AG08395 (cell line): ENCODE measurements around the gene IMMP2L.
"Not testable (repeated sequence)": the region's sequence is repeated elsewhere in the genome, so short reads cannot be mapped to it uniquely, and the experiment has no call there.

Experiments used
- DNase-seq: peaks from one replicate; pipeline ENCODE4 v3.0.0; 2012; ENCODE audit warnings: mixed read lengths, low spot score

The IMMP2L gene

GRCh38 chr7:111262293-111263116 is 299.8 kb downstream of the IMMP2L start:
- no peak for DNase-seq

- no peak for DNase-seq
Observed at GRCh38 chr7:111261496-111261895, 300.8 kb downstream of the IMMP2L start.

GRCh38 chr7:111259991-111260390 is 302.3 kb downstream of the IMMP2L start:
- DNase-seq: no peak

- DNase-seq: no peak
Observed at GRCh38 chr7:111256391-111256790, 305.9 kb downstream of the IMMP2L start.

- peak; percentile 7 for DNase-seq
Observed at GRCh38 chr7:111255576-111255975, 306.7 kb downstream of the IMMP2L start.

GRCh38 chr7:111251365-111251764 is 310.9 kb downstream of the IMMP2L start:
- DNase-seq: not testable (repeated sequence)

GRCh38 chr7:111249807-111250206 is 312.5 kb downstream of the IMMP2L start:
- not testable (repeated sequence) for DNase-seq

- DNase-seq: no peak
Observed at GRCh38 chr7:111242141-111242755, 320.0 kb downstream of the IMMP2L start.

GRCh38 chr7:111240371-111240770 is 321.9 kb downstream of the IMMP2L start:
- DNase-seq: no peak

- DNase-seq: no peak
Observed at GRCh38 chr7:111239437-111239836, 322.9 kb downstream of the IMMP2L start.

- DNase-seq: no peak
Observed at GRCh38 chr7:111238886-111239285, 323.4 kb downstream of the IMMP2L start.

GRCh38 chr7:111235709-111236108 is 326.6 kb downstream of the IMMP2L start:
- no peak for DNase-seq

- peak; percentile 48 for DNase-seq
Observed at GRCh38 chr7:111232249-111233084, 329.8 kb downstream of the IMMP2L start.

- peak; percentile 20 for DNase-seq
Observed at GRCh38 chr7:111229916-111230315, 332.4 kb downstream of the IMMP2L start.

GRCh38 chr7:111229181-111229740 is 333.0 kb downstream of the IMMP2L start:
- DNase-seq: no peak

- no peak for DNase-seq
Observed at GRCh38 chr7:111228437-111228836, 333.9 kb downstream of the IMMP2L start.

GRCh38 chr7:111226800-111227199 is 335.5 kb downstream of the IMMP2L start:
- no peak for DNase-seq

GRCh38 chr7:111224354-111225231 is 337.7 kb downstream of the IMMP2L start:
- no peak for DNase-seq

- no peak for DNase-seq
Observed at GRCh38 chr7:111223802-111224253, 338.5 kb downstream of the IMMP2L start.

- DNase-seq: no peak
Observed at GRCh38 chr7:111215550-111215949, 346.7 kb downstream of the IMMP2L start.

GRCh38 chr7:111212857-111213523 is 349.3 kb downstream of the IMMP2L start:
- DNase-seq: no peak
